LNCaP clone FGC (cell line): ENCODE results near the gene DNAAF2.
"Not testable (repeated sequence)": the region's sequence is repeated elsewhere in the genome, so short reads cannot be mapped to it uniquely, and the experiment has no call there.

Experiments
- DNase-seq: peaks from one replicate; pipeline ENCODE4 v3.0.0-alpha.2; 2011; ENCODE audit warnings: low read depth
- H3K4me3 ChIP-seq: 2 replicates; pipeline ENCODE4 v1.5.1; 2011; ENCODE audit warnings: mild to moderate bottlenecking, low read depth, low read length, control low read depth
- TF ChIP-seq, protein P1 (sequence below): IDR thresholded peaks from 2 replicates; pipeline ENCODE4 v1.5.1; 2012; ENCODE audit warnings: mild to moderate bottlenecking; ENCODE audit not compliant: control insufficient read depth, insufficient read depth; ENCODE audit errors: extremely low read depth

Gene DNAAF2

DNA sequence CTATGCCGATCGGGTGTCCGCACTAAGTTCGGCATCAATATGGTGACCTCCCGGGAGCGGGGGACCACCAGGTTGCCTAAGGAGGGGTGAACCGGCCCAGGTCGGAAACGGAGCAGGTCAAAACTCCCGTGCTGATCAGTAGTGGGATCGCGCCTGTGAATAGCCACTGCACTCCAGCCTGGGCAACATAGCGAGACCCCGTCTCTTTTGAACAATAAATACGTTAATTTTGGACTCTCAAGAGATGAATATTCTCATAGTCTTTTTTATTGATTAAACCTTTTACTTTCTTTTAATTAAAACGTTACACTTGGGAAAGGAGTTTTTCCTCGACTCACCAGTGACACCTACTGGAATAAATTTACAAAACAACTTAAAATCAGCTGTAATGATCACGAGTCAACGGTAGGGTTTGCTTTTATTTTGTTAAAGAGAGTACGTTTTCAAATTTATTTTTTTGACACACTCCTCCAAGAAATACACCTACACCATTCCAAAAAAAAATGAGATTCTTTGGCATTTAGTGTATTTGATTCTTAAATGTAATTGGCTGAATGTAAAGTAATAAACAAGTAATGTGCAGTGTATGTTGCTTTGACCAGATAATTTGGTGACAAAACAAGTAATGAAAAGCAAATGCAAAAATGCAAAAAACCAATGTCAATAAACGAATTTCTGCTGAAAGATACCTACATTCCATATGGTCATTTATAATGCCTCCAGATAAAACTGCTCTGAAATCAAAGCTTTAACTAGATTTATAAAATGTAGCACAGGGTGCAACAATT, 48.2 kb downstream of the DNAAF2 start:
- peak; percentile 56 for DNase-seq
- H3K4me3 ChIP-seq = peak overlapping the region; percentile 99
- TF ChIP-seq, protein P1, sequence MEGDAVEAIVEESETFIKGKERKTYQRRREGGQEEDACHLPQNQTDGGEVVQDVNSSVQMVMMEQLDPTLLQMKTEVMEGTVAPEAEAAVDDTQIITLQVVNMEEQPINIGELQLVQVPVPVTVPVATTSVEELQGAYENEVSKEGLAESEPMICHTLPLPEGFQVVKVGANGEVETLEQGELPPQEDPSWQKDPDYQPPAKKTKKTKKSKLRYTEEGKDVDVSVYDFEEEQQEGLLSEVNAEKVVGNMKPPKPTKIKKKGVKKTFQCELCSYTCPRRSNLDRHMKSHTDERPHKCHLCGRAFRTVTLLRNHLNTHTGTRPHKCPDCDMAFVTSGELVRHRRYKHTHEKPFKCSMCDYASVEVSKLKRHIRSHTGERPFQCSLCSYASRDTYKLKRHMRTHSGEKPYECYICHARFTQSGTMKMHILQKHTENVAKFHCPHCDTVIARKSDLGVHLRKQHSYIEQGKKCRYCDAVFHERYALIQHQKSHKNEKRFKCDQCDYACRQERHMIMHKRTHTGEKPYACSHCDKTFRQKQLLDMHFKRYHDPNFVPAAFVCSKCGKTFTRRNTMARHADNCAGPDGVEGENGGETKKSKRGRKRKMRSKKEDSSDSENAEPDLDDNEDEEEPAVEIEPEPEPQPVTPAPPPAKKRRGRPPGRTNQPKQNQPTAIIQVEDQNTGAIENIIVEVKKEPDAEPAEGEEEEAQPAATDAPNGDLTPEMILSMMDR = peak; percentile 81

GRCh38 chr14:49585803-49586672, 49.0 kb downstream of the DNAAF2 start, which contains the start of gene RPS29:
Gene RPS29, minus strand, starts transcription at chr14:49586380. Its CDS starts 34 bp downstream, at chr14:49586346.
- TF ChIP-seq, protein P1 = no peak
- DNase-seq = peak; percentile 98
- peak within 1 kb of the TSS; percentile 99 for H3K4me3 ChIP-seq

DNA sequence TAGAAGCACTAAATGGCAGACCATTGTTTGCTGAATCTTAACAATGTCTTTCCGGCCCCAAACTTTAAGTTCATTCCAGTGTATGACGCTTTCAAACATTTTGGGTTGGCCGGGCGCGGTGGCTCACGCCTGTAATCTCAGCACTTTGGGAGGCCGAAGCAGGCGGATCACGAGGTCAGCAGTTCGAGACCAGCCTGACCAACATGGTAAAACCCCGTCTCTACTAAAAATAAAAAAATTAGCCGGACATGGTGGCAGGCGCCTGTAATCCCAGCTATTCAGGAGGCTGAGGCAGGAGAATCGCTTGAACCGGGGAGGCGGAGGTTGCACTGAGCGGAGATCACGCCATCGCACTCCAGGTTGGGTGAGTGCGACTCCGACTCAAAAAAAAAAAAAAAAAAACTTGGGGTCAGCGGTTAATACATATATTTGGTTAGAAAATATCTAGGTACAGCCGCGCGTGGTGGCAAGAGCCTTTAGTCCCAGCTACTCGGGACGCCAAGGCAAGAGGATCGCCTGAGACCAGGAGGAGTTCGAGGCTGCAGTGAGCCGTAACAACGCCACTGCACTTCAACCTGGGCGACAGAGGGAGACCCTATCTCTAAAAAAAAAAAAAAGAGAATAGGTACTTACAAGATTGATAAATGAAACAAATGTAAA, 49.9 kb downstream of the DNAAF2 start:
- not testable (repeated sequence) for DNase-seq
- H3K4me3 ChIP-seq = peak overlapping the region; percentile 99

- DNase-seq = no peak
- TF ChIP-seq, protein P1 = no peak
- H3K4me3 ChIP-seq = peak overlapping the region; percentile 99
Observed at GRCh38 chr14:49584058-49584457, 51.0 kb downstream of the DNAAF2 start.

DNA sequence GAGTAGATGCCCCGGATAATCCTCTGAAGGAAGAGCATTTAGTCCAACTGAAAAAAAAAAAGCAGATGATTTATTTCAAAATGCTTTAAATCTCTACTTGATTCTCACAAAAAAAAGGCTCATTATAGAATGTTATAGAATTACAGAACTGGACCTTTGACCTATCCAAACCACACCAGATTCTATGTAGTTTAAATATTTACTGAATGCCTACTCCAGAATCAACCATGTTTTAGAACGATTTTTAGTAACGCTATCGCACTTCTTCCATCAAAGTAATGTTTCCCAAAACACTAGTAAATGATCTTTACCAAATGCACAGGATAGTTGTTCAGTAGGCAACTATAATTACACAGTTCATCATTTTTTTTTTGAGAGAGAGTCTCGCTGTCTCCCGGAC, 51.4 kb downstream of the DNAAF2 start:
- TF ChIP-seq, protein P1 = no peak
- DNase-seq = no peak
- H3K4me3 ChIP-seq = no peak overlapping the region

GRCh38 chr14:49582113-49582977, 52.7 kb downstream of the DNAAF2 start:
- DNase-seq = no peak
- H3K4me3 ChIP-seq = no peak overlapping the region
- TF ChIP-seq, protein P1 = no peak
